ENCODE measurements around the gene THSD8.
"Not testable (repeated sequence)": the region's sequence is repeated elsewhere in the genome, so short reads cannot be mapped to it uniquely, and the experiment has no call there.

The THSD8 gene

GRCh38 chr19:12792051-12792852, 9.6 kb upstream of the THSD8 start:
- DNase-seq: peak; percentile 81

DNA sequence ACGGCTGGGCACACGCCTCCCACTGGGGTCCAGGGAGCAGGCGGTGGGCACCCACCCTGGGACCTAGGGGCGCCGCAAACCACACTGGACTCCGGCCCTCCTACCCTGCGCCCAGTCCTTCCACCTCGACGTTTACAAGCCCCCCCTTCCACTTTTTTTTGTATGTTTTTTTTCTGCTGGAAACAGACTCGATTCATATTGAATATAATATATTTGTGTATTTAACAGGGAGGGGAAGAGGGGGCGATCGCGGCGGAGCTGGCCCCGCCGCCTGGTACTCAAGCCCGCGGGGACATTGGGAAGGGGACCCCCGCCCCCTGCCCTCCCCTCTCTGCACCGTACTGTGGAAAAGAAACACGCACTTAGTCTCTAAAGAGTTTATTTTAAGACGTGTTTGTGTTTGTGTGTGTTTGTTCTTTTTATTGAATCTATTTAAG, 9.0 kb upstream of the THSD8 start:
- no peak for DNase-seq

DNA sequence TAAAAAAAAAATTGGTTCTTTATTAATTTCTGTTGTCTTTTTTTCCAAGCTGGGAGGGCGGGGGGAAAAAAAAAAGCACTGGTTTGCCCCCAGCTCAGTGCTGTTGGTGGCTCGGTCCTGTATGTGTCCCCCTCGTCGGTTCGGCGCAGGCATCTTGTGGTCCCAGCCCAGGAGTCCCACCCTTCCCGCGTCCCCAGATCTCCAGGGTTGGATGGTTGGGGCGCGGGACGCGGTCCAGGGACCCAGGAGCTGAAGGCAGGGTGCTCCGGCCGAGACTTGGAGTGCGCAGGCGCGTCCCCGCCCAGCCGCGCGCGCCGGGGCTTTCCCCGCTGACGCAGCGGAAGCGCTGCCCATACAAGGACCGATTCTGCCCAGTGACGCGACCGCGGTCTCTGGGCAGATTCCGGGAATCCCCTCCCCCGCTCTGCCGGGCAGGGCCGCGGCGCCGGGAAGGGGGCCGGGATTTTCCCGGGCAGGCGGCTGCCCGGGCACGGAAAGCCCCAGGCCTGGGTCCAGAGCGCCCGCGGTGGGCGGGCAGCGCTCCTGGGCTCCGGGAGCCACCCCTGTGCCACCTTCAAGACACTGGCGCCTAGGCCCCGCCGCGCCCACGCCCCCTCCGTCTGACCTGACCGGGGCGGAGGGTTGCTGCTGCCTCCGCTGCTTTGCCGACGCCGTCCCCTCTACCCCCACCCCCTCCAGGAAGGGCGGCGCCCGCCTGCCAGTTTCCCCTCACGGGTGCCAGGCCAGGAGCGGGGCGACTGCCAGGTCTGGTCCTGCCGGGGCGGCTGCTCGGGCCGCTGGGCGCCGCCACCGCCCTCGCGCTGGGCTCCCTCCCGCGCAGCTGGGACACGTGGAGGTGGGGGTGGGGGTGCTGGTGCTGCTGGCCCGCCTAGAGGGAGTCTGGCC, 8.3 kb upstream of the THSD8 start:
- peak; percentile 84 for DNase-seq

DNA sequence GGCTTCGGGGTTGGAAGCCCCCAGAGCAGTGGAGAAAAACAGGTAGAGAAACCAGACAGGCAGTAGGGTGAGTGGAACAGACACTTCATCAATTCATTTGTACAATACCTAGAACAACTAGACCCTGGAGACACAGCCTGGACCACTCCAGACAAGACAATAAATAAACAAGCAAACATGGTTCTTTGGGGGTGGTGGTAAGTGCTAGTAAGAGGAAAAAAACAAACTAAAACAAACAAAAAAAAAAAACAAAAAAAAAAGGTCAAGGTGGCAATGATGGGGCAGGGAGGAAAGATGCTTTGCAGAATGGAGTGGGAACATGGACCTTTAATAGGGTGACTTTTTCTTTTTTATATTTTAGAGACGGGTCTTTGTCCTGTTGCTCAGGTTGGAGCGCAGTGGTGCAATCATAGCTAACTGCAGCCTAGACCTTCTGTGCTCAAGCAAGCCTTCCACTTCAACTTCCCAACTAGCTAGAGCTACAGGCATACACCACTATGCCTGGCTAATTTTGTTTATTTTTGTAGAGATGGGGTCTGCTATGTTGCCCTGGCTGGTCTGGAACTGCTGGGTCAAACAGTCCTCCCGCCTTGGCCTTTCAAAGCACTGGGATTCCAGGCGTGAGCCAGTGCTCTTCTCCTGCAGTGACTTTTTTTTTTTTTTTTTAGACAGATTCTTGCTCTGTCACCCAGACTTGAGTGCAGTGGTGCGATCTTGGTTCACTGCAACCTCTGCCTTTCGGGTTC, 7.5 kb upstream of the THSD8 start:
- no peak for DNase-seq

- DNase-seq: no peak
These were observed 6.9 kb upstream of the THSD8 start for GRCh38 chr19:12794971-12795381.

DNA sequence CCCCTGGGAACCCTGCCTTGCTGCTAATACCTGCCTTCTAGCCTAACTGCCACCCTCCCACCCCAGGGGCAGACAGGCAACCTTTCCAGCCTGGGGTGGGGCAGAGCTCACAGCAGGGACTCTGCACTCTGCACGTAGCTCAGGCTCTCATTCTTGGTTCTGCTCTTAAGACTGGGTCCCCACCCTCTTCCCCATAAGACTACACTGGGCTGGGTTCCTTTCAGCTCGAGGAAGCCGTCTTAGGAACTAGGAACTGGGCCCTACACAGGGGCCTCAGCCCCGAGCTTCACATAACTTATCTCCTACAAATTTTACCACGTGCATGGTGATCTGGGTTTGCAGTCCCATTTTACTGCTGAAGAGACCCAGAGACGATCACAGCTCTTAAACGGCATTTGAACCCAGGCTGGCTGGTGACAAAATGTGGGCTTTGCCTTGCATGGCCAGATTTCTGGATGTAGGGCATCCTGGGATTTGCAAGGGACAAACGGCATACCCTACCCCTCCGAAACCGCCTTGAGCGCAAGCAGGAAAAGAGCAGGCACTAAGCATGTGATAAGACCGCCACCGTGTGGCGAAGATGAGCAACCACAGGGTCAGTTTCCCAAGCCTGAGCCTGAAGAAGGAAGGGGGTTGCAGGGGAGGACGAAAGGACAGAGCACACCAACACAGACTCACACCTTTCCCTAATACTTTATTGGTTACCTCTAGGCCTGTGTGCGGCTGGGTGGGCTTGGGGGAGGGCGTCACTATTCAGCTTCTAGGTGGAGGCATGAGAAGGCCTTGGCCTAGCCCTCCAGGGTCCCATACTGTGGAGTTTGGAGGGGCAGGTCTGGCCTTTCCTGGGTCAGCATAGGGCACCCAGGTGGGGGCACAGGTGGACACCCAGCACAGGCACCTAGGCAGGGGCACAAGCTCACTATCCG, 5.5 kb upstream of the THSD8 start:
- DNase-seq: peak; percentile 60

GRCh38 chr19:12797141-12797587, 4.7 kb upstream of the THSD8 start:
- no peak for DNase-seq

- DNase-seq: not testable (repeated sequence)
These were observed 4.3 kb upstream of the THSD8 start for GRCh38 chr19:12797607-12798006.

DNA sequence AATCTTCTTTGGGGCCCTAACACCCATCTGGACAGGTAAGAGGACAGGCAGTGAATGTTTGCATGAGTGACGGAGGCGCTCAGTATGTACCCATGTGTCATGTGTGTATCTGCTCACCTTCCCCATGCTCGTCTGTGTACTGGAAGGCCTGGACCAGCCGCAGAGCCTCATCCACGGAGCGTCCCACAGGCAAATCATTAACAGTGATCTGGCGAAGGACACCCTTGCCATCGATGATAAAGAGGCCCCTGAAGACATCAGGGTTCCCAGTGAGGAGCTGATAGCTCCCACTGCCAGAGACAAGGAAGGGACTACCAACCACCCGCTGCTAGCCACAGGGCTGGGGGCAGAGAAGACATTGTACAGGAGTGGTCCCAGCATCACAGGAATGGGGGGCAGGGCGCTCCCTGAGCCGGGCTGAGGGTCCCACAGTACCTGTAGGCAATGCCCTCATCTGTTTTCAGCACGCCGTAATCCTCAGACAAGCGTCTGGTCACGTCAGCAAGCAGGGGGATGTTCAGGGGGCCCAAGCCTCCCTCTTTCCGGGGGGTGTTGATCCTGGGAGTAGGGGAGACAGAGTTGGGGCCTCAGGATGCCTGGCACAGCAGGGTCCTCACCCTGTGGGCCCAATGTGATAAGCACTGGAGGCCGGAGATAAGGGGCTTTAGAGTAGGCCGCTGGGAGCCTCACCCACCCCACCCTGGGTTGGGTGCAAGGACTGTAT, 2.0 kb upstream of the THSD8 start:
- no peak for DNase-seq

GRCh38 chr19:12800466-12800770, 1.5 kb upstream of the THSD8 start:
- DNase-seq: no peak

DNA sequence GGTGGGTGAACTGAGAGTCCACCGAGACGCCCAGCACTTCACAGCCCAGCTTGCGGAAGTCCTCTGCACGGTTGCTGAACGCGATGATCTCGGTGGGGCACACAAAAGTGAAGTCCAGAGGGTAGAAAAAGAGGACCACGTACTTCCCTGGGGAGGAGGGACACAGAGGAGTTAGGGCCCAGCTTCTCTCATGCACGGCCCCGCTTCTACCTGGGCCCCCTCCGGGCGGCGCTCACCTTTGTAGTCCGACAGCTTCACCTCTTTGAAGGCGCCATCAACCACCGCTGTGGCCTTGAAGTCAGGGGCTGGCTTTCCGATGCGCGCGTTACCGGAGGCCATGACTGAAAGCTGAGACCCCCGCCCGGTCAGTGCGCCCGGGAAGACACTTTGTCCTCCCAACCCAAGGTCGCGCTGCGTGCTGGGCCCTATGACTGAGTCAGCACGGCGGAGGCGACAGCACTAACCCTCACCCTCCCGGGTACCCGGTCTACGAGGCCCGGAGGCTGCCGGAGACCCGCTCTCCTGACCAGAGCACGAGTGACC, 875 bp upstream of the THSD8 start:
- no peak for DNase-seq

DNA sequence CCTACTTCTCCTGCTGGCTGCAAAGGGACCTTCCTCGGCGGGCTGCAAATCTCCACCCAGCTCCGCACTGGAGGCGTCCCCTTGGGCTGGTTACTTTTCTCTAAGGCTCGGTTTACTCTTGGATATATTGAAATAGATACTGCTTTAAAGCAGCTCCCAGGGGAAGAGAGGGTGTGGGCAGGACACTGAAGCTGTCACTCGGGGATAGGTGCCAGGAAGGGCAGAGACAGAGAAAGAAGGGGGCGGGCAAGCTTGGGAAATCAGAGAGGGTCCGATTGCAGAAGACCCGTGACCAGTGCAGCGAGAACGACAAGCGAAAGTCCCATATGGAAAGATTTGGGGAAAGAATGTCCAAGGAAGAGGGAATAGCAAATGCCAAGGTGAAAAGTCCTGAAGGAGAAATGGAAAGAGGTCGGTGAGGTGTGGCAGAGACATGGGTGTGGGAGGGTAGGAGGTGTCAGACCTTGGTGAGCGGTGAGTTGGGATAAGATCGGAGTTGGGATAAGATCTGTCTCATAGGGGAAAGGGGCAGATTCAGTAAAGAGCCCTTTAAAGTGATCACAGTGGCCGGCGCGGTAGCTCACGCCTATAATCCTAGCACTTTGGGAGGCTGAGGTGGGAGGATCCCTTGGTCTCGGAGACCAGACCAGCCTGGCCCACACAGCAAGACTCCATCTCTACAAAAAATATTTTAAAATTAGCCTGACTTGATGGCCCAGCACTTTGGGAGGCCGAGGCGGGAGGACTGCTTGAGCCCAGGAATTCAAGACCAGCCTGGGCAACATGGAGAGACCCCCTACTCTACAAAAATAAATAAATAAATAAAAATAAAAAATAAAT, 618 bp downstream of the THSD8 start:
- DNase-seq: no peak

GRCh38 chr19:12804051-12804450, 2.2 kb downstream of the THSD8 start:
- no peak for DNase-seq

- DNase-seq: peak; percentile 77
These were observed 4.6 kb downstream of the THSD8 start, which contains the start of gene RNASEH2A for GRCh38 chr19:12806242-12807081. Gene RNASEH2A, plus strand, starts transcription at chr19:12806584. Its CDS starts 90 bp downstream, at chr19:12806674.

- no peak for DNase-seq
These were observed 13.2 kb downstream of the THSD8 start for GRCh38 chr19:12815088-12815487.

- DNase-seq: not testable (repeated sequence)
These were observed 15.3 kb downstream of the THSD8 start for GRCh38 chr19:12817188-12817587.

DNA sequence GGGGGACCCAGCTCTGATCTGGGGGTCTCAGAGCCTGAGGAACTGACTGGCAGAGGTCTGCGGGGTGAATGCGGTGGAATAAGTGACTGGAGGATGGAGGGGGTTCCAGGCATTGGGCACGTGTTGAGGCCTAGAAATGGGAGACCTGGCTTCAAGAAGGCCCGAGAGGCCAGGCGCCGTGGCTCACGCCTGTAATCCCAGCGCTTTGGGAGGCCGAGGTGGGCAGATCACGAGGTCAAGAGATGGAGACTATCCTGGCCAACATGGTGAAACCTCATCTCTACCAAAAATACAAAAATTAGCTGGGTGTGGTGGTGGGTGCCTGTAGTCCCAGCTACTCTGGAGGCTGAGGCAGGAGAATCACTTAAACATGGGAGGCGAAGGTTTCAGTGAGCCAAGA, 15.9 kb downstream of the THSD8 start:
- DNase-seq: not testable (repeated sequence)

DNA sequence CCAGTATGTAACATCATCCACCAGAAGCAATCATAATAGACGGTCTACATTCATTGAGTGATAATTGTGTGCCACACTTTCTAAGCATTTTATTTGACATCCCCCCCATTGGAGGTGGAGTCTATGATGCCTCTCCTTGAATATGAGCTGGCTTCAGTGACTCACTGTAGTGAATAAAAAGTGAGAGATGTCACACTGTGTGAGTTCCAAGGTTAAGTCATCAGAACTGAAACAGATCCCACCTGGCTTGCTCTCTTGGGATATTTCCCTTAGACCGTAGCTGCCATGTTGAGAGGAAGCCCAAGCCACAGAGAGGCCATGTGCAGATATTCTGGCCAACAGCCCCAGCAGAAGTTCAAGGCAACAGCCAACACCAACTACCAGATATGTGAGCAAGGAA, 19.9 kb downstream of the THSD8 start:
- DNase-seq: no peak

Data from T1000 (cell line).